ENCODE measurements around the gene GRAMD1B. TPM values are rescaled to one million over a fixed set of nuclear protein-coding genes. Genes with fewer than 3 reads are reported as not detected.

Gene GRAMD1B
- total RNA-seq, 4 donors from 2014 or later = 2.1 to 7.8 (median 3.2) TPM

GRCh38 chr11:123526027-123526805 is 96.1 kb downstream of the GRAMD1B start:
- no peaks in the 10 kb centered on the region for H3K36me3 ChIP-seq
- TF ChIP-seq POLR2A (IDR thresholded peaks at IDR 0.05) (no peak), CTCF (IDR thresholded peaks at IDR 0.05 in 4 of 5, conservative IDR thresholded peaks at IDR 0.05 in 1 of 5) (no peak)
- intact Hi-C loops (cut with DNase I; ENCODE audit: low total_unique reads) = no loop called here
- no peaks in the 10 kb centered on the region for H3K4me1 ChIP-seq
- DNase-seq (no peak), ATAC-seq (no peak)
- H3K9me3 ChIP-seq = no peaks in the 10 kb centered on the region
- no peak overlapping the region for H3K27ac ChIP-seq
- peaks cover 0 to 4% (median 0%) of the 10 kb centered on the region in 3 donors for H3K27me3 ChIP-seq
- no peak overlapping the region for H3K4me3 ChIP-seq
- in situ Hi-C loops (cut with MboI; ENCODE audit: low sequenced_read_pairs in 4 of 4) = no loop called here

- no peak for TF ChIP-seq CTCF (IDR thresholded peaks at IDR 0.05 in 4 of 5, conservative IDR thresholded peaks at IDR 0.05 in 1 of 5)
- no peak for TF ChIP-seq POLR2A (IDR thresholded peaks at IDR 0.05)
- intact Hi-C loops (cut with DNase I; ENCODE audit: low total_unique reads) (no loop called here), in situ Hi-C loops (cut with MboI; ENCODE audit: low sequenced_read_pairs in 4 of 4) (no loop called here)
- H3K4me1 ChIP-seq = peaks cover 0 to 2% of the 10 kb centered on the region in 2 donors
- H3K4me3 ChIP-seq = no peak overlapping the region
- H3K27me3 ChIP-seq = peaks cover 0 to 4% (median 0%) of the 10 kb centered on the region in 3 donors
- H3K27ac ChIP-seq = no peak overlapping the region
- ATAC-seq (no peak), DNase-seq (no peak)
- H3K9me3 ChIP-seq = no peaks in the 10 kb centered on the region
- no peaks in the 10 kb centered on the region for H3K36me3 ChIP-seq
Measured at GRCh38 chr11:123526918-123527317, 96.8 kb downstream of the GRAMD1B start.

- no peak for TF ChIP-seq POLR2A (IDR thresholded peaks at IDR 0.05)
- no peak for TF ChIP-seq CTCF (IDR thresholded peaks at IDR 0.05 in 4 of 5, conservative IDR thresholded peaks at IDR 0.05 in 1 of 5)
- H3K27me3 ChIP-seq = peaks cover 0 to 4% (median 0%) of the 10 kb centered on the region in 3 donors
- no peak for DNase-seq
- no peaks in the 10 kb centered on the region for H3K9me3 ChIP-seq
- no peak overlapping the region for H3K4me3 ChIP-seq
- in situ Hi-C loops (cut with MboI; ENCODE audit: low sequenced_read_pairs in 4 of 4) = no loop called here
- no peaks in the 10 kb centered on the region for H3K36me3 ChIP-seq
- no peak for ATAC-seq
- intact Hi-C loops (cut with DNase I; ENCODE audit: low total_unique reads) = no loop called here
- H3K4me1 ChIP-seq = peaks cover 0 to 4% of the 10 kb centered on the region in 2 donors
- no peak overlapping the region for H3K27ac ChIP-seq
Measured at GRCh38 chr11:123527526-123527925, 97.5 kb downstream of the GRAMD1B start.

- DNase-seq (no peak), ATAC-seq (no peak)
- in situ Hi-C loops (cut with MboI; ENCODE audit: low sequenced_read_pairs in 4 of 4) (no loop called here), intact Hi-C loops (cut with DNase I; ENCODE audit: low total_unique reads) (no loop called here)
- no peak for TF ChIP-seq POLR2A (IDR thresholded peaks at IDR 0.05)
- no peak for TF ChIP-seq CTCF (IDR thresholded peaks at IDR 0.05 in 4 of 5, conservative IDR thresholded peaks at IDR 0.05 in 1 of 5)
- H3K27me3 ChIP-seq = peaks cover 0 to 4% (median 0%) of the 10 kb centered on the region in 3 donors
- H3K4me1 ChIP-seq = peaks cover 0 to 4% of the 10 kb centered on the region in 2 donors
- no peaks in the 10 kb centered on the region for H3K36me3 ChIP-seq
- no peak overlapping the region for H3K4me3 ChIP-seq
- H3K27ac ChIP-seq = no peak overlapping the region
- no peaks in the 10 kb centered on the region for H3K9me3 ChIP-seq
Measured at GRCh38 chr11:123527947-123528346, 97.9 kb downstream of the GRAMD1B start.

All from gastrocnemius medialis (tissue), 4 donors.